Activated T-cell treated with anti-CD3 and anti-CD28 coated beads for 4 hours (primary cell): ENCODE measurements around the gene TMPRSS4.

ENCODE experiments used
- DNase-seq: peaks from one replicate; pipeline ENCODE4 v3.0.0-alpha.2; 2020

TMPRSS4 gene

GRCh38 chr11:118076754-118077281 is at the start of gene TMPRSS4:
TMPRSS4 (plus strand) TSS chr11:118077078; CDS start chr11:118077303, 225 bp downstream.
- no peak for DNase-seq

GRCh38 chr11:118027694-118028093 is 49.2 kb upstream of the TMPRSS4 start:
- DNase-seq, result no peak

- no peak for DNase-seq
Measured at GRCh38 chr11:118028626-118029025, 48.3 kb upstream of the TMPRSS4 start.

GRCh38 chr11:118033443-118033842 is 43.4 kb upstream of the TMPRSS4 start:
- DNase-seq, result no peak

- DNase-seq, result no peak
Measured at GRCh38 chr11:118042141-118042540, 34.7 kb upstream of the TMPRSS4 start.

GRCh38 chr11:118042796-118043195 is 34.1 kb upstream of the TMPRSS4 start:
- DNase-seq, result no peak

- DNase-seq, result no peak
Measured at GRCh38 chr11:118045191-118045590, 31.7 kb upstream of the TMPRSS4 start.

GRCh38 chr11:118046051-118046963 is 30.6 kb upstream of the TMPRSS4 start:
- peak; percentile 21 for DNase-seq

GRCh38 chr11:118046964-118047700 is 29.7 kb upstream of the TMPRSS4 start:
- DNase-seq, result no peak

- DNase-seq, result no peak
Measured at GRCh38 chr11:118047749-118048148, 29.1 kb upstream of the TMPRSS4 start.

GRCh38 chr11:118048472-118049370 is 28.2 kb upstream of the TMPRSS4 start:
- DNase-seq, result no peak

- DNase-seq, result no peak
Measured at GRCh38 chr11:118049771-118050170, 27.1 kb upstream of the TMPRSS4 start.

- no peak for DNase-seq
Measured at GRCh38 chr11:118050208-118050891, 26.5 kb upstream of the TMPRSS4 start.

GRCh38 chr11:118051136-118051610 is 25.7 kb upstream of the TMPRSS4 start:
- DNase-seq, result no peak

- peak; percentile 47 for DNase-seq
Measured at GRCh38 chr11:118051611-118052461, 25.0 kb upstream of the TMPRSS4 start.

- DNase-seq, result no peak
Measured at GRCh38 chr11:118052581-118053206, 24.2 kb upstream of the TMPRSS4 start.

GRCh38 chr11:118054712-118055640 is 21.9 kb upstream of the TMPRSS4 start:
- no peak for DNase-seq

GRCh38 chr11:118055966-118056365 is 20.9 kb upstream of the TMPRSS4 start:
- no peak for DNase-seq

- no peak for DNase-seq
Measured at GRCh38 chr11:118056806-118057205, 20.1 kb upstream of the TMPRSS4 start.
